ENCODE results near the gene TOR1B. TPM values are rescaled to one million over a fixed set of nuclear protein-coding genes. Genes with fewer than 3 reads are reported as not detected.

Gene TOR1B
- total RNA-seq, 2 donors from 2014 or later, result 15.2 to 16.9 TPM

DNA sequence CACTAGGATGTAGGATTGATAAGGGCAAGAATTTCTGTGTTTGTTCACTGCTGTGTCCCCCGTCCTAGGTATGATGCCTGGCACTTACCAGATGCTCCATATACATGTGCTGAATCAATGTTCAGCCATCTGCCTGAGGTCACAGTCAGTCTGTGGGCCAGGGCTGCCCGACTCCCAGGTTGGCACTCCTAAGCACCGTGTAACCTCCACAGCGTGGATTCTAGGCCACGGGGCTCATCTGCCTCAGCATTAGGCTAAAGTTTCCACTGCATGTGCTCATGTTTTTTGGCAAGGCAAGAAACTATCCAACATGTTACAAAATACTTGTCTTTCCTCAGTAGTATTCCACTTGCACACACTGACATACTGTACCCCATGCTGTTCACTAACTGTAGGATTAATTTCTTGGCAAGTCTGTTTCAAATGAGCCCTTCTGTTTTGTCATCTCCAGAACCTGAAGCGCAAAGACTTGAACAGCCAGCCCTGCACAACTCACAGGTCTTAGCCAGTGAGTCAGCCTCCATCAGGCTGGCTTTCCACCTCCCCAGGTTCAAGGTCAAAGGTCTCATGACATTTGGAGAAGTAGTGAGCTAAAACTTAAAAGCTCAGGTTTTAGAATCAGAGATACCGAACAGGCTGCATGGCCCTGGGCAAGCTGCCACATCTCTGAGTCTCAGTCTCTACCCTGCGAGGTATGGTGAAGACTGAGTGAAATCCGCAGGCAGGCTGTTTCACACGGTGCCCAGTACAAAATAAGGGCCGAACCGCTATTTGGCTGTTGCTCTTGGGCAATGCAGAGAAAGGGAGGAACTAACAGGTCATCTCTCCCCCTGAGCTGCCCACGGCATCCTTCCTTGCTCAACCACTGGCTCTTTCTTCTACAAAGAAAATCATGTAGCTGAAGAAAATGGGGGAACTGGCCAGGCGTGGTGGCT is 13.8 kb downstream of the TOR1B start:
- WGBS, 2 experiments (ENCODE audit: insufficient coverage in 1 of 2, insufficient read length in 1 of 2), result 90 to 92% methylated on average over 13 to 14 of the region's 14 CpGs
- TF ChIP-seq CTCF (conservative IDR thresholded peaks at IDR 0.05), result no peak
- Mint-ChIP-seq H3K9me3 (no peaks in the 10 kb centered on the region), H3K4me3 (no peak overlapping the region), H3K27ac (no peak overlapping the region), H3K4me1 (no peaks in the 10 kb centered on the region), H3K36me3 (ENCODE audit: low read depth) (peaks cover 71% of the 10 kb centered on the region), H3K27me3 (ENCODE audit: insufficient read depth) (no peaks in the 10 kb centered on the region)
- Histone ChIP-seq H3K27ac (ENCODE audit: low read depth, low read length) (no peak overlapping the region), H3K36me3 (ENCODE audit: control insufficient read depth, insufficient read depth, low read length) (peaks cover 78% of the 10 kb centered on the region), H3K9ac (ENCODE audit: extremely low read depth, low read length, poor library complexity, severe bottlenecking) (no peak overlapping the region), H3K4me1 (ENCODE audit: control insufficient read depth, insufficient read depth, low read length) (no peaks in the 10 kb centered on the region), H3K4me3 (ENCODE audit: low read length) (no peak overlapping the region), H3K9me3 (ENCODE audit: control insufficient read depth, low read length) (no peaks in the 10 kb centered on the region), H3K27me3 (ENCODE audit: control insufficient read depth, insufficient read depth, low read length, poor library complexity, severe bottlenecking) (no peaks in the 10 kb centered on the region)
- no peak for DNase-seq

DNA sequence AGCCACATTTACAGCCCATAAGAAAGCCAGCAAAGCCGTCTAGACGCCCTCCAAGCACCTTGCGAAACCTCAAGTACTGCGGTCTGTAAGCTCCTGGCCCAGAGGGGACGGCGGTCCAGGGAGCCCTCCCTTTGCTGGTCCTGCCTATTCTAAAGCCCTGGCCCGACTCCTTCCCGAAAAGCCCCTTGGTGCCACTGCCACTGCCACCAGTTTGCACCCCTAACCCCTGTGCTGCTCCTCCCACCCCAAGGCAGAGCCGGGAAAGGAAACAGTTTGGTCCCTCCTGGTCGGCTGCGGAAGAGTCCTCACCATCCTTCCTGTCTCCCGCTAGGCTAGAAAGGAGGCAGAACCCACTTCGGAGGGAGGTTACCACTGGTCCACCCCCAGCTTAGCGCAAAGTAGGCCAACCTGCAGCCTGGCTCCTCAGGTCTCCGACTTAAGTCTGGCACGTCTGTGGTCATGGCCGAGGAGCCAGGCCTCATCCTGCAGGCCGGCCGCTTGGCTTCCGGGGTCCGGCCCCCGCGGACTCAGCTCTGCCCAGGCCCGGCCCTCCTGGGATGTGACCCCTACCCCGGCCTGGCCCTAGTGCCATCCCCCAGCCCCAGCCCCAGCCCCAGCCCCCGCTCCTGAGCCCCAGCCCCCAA is 20.0 kb downstream of the TOR1B start:
- Histone ChIP-seq H3K27ac (ENCODE audit: low read depth, low read length) (no peak overlapping the region), H3K36me3 (ENCODE audit: control insufficient read depth, insufficient read depth, low read length) (peaks cover 50% of the 10 kb centered on the region)
- TF ChIP-seq CTCF (conservative IDR thresholded peaks at IDR 0.05), result no peak

GRCh38 chr9:129823542-129823934 is 20.6 kb downstream of the TOR1B start:
- H3K9ac ChIP-seq (ENCODE audit: extremely low read depth, low read length, poor library complexity, severe bottlenecking), result peak overlapping the region; percentile 64
- Mint-ChIP-seq H3K27me3 (ENCODE audit: insufficient read depth) (no peaks in the 10 kb centered on the region), H3K4me3 (peak overlapping the region; percentile 69), H3K4me1 (peaks cover 8% of the 10 kb centered on the region), H3K36me3 (ENCODE audit: low read depth) (peaks cover 46% of the 10 kb centered on the region), H3K9me3 (no peaks in the 10 kb centered on the region), H3K27ac (no peak overlapping the region)
- no peaks in the 10 kb centered on the region for H3K27me3 ChIP-seq (ENCODE audit: control insufficient read depth, insufficient read depth, low read length, poor library complexity, severe bottlenecking)
- no peaks in the 10 kb centered on the region for H3K4me1 ChIP-seq (ENCODE audit: control insufficient read depth, insufficient read depth, low read length)
- H3K9me3 ChIP-seq (ENCODE audit: control insufficient read depth, low read length), result no peaks in the 10 kb centered on the region
- WGBS, 2 experiments (ENCODE audit: insufficient coverage in 1 of 2, insufficient read length in 1 of 2), result 1% methylated on average over 9 of the region's 15 CpGs; no CpG with 5 or more reads in 1 of the 2 experiments
- no peak for TF ChIP-seq CTCF (conservative IDR thresholded peaks at IDR 0.05)
- DNase-seq, result no peak
- peak overlapping the region; percentile 72 for H3K4me3 ChIP-seq (ENCODE audit: low read length)
- H3K27ac ChIP-seq (ENCODE audit: low read depth, low read length), result no peak overlapping the region
- peaks cover 50% of the 10 kb centered on the region for H3K36me3 ChIP-seq (ENCODE audit: control insufficient read depth, insufficient read depth, low read length)

More for the DNA sequence above, 20.0 kb downstream of the TOR1B start:
- peak; percentile 73 for DNase-seq
- peaks cover 46% of the 10 kb centered on the region for H3K36me3 Mint-ChIP-seq (ENCODE audit: low read depth)
- H3K9me3 Mint-ChIP-seq, result no peaks in the 10 kb centered on the region
- peaks cover 8% of the 10 kb centered on the region for H3K4me1 Mint-ChIP-seq
- no peaks in the 10 kb centered on the region for H3K9me3 ChIP-seq (ENCODE audit: control insufficient read depth, low read length)
- H3K4me1 ChIP-seq (ENCODE audit: control insufficient read depth, insufficient read depth, low read length), result no peaks in the 10 kb centered on the region
- peak overlapping the region; percentile 69 for H3K4me3 Mint-ChIP-seq
- peak overlapping the region; percentile 62 for H3K9ac ChIP-seq (ENCODE audit: extremely low read depth, low read length, poor library complexity, severe bottlenecking)
- peak overlapping the region; percentile 85 for H3K4me3 ChIP-seq (ENCODE audit: low read length)
- H3K27me3 Mint-ChIP-seq (ENCODE audit: insufficient read depth), result no peaks in the 10 kb centered on the region
- peak overlapping the region; percentile 86 for H3K27ac Mint-ChIP-seq
- WGBS, 2 experiments (ENCODE audit: insufficient coverage in 1 of 2, insufficient read length in 1 of 2), result 25 to 43% methylated on average over 13 to 25 of the region's 26 CpGs
- H3K27me3 ChIP-seq (ENCODE audit: control insufficient read depth, insufficient read depth, low read length, poor library complexity, severe bottlenecking), result no peaks in the 10 kb centered on the region

Data from endodermal cell (in vitro differentiated cells).